ENCODE data around the gene RAMP3. TPM values are rescaled to one million over a fixed set of nuclear protein-coding genes. Genes with fewer than 3 reads are reported as not detected.
A peak's percentile ranks its signal among the peaks of the same experiment; 100 is the strongest.
"Not testable (repeated sequence)": the region's sequence is repeated elsewhere in the genome, so short reads cannot be mapped to it uniquely, and the experiment has no call there.

The RAMP3 gene
- total RNA-seq, 1 experiment from 2014 or later: 0.31 TPM

- no peak for DNase-seq
- Histone ChIP-seq H3K27me3 (ENCODE audit: control insufficient read depth, insufficient read depth, low read length) (no peaks in the 10 kb centered on the region), H3K36me3 (replicated peaks; ENCODE audit: control insufficient read depth, insufficient read depth, low read length) (no peaks in the 10 kb centered on the region), H3K4me3 (ENCODE audit: insufficient read depth, low read depth, low read length) (no peak overlapping the region)
Observed at GRCh38 chr7:45197461-45197860, 39.9 kb downstream of the RAMP3 start.

GRCh38 chr7:45198986-45199385, 41.4 kb downstream of the RAMP3 start:
- H3K4me3 ChIP-seq (ENCODE audit: insufficient read depth, low read depth, low read length): no peak overlapping the region
- no peaks in the 10 kb centered on the region for H3K36me3 ChIP-seq (replicated peaks; ENCODE audit: control insufficient read depth, insufficient read depth, low read length)
- no peaks in the 10 kb centered on the region for H3K27me3 ChIP-seq (ENCODE audit: control insufficient read depth, insufficient read depth, low read length)
- no peak for DNase-seq

- no peaks in the 10 kb centered on the region for H3K27me3 ChIP-seq (ENCODE audit: control insufficient read depth, insufficient read depth, low read length)
- no peaks in the 10 kb centered on the region for H3K36me3 ChIP-seq (replicated peaks; ENCODE audit: control insufficient read depth, insufficient read depth, low read length)
- DNase-seq: no peak
- H3K4me3 ChIP-seq (ENCODE audit: insufficient read depth, low read depth, low read length): no peak overlapping the region
Observed at GRCh38 chr7:45199506-45199905, 41.9 kb downstream of the RAMP3 start.

GRCh38 chr7:45202625-45203024, 45.0 kb downstream of the RAMP3 start:
- Histone ChIP-seq H3K36me3 (replicated peaks; ENCODE audit: control insufficient read depth, insufficient read depth, low read length) (no peaks in the 10 kb centered on the region), H3K4me3 (ENCODE audit: insufficient read depth, low read depth, low read length) (no peak overlapping the region), H3K27me3 (ENCODE audit: control insufficient read depth, insufficient read depth, low read length) (no peaks in the 10 kb centered on the region)
- peak; percentile 50 for DNase-seq

- Histone ChIP-seq H3K4me3 (ENCODE audit: insufficient read depth, low read depth, low read length) (no peak overlapping the region), H3K36me3 (replicated peaks; ENCODE audit: control insufficient read depth, insufficient read depth, low read length) (no peaks in the 10 kb centered on the region), H3K27me3 (ENCODE audit: control insufficient read depth, insufficient read depth, low read length) (no peaks in the 10 kb centered on the region)
- peak; percentile 10 for DNase-seq
Observed at GRCh38 chr7:45203036-45203435, 45.4 kb downstream of the RAMP3 start.

GRCh38 chr7:45203459-45203858, 45.9 kb downstream of the RAMP3 start:
- H3K4me3 ChIP-seq (ENCODE audit: insufficient read depth, low read depth, low read length): no peak overlapping the region
- H3K27me3 ChIP-seq (ENCODE audit: control insufficient read depth, insufficient read depth, low read length): no peaks in the 10 kb centered on the region
- DNase-seq: no peak
- H3K36me3 ChIP-seq (replicated peaks; ENCODE audit: control insufficient read depth, insufficient read depth, low read length): no peaks in the 10 kb centered on the region

GRCh38 chr7:45203936-45204445, 46.4 kb downstream of the RAMP3 start:
- Histone ChIP-seq H3K27me3 (ENCODE audit: control insufficient read depth, insufficient read depth, low read length) (no peaks in the 10 kb centered on the region), H3K4me3 (ENCODE audit: insufficient read depth, low read depth, low read length) (no peak overlapping the region), H3K36me3 (replicated peaks; ENCODE audit: control insufficient read depth, insufficient read depth, low read length) (no peaks in the 10 kb centered on the region)
- no peak for DNase-seq

- H3K36me3 ChIP-seq (replicated peaks; ENCODE audit: control insufficient read depth, insufficient read depth, low read length); H3K4me3 ChIP-seq (ENCODE audit: insufficient read depth, low read depth, low read length); H3K27me3 ChIP-seq (ENCODE audit: control insufficient read depth, insufficient read depth, low read length); DNase-seq: not testable (repeated sequence)
Observed at GRCh38 chr7:45206266-45206665, 48.7 kb downstream of the RAMP3 start.

- H3K27me3 ChIP-seq (ENCODE audit: control insufficient read depth, insufficient read depth, low read length); DNase-seq; H3K4me3 ChIP-seq (ENCODE audit: insufficient read depth, low read depth, low read length); H3K36me3 ChIP-seq (replicated peaks; ENCODE audit: control insufficient read depth, insufficient read depth, low read length): not testable (repeated sequence)
Observed at GRCh38 chr7:45209909-45210308, 52.3 kb downstream of the RAMP3 start.

- H3K36me3 ChIP-seq (replicated peaks; ENCODE audit: control insufficient read depth, insufficient read depth, low read length): no peaks in the 10 kb centered on the region
- no peak overlapping the region for H3K4me3 ChIP-seq (ENCODE audit: insufficient read depth, low read depth, low read length)
- no peaks in the 10 kb centered on the region for H3K27me3 ChIP-seq (ENCODE audit: control insufficient read depth, insufficient read depth, low read length)
- no peak for DNase-seq
Observed at GRCh38 chr7:45211066-45211465, 53.5 kb downstream of the RAMP3 start.

GRCh38 chr7:45211958-45212357, 54.4 kb downstream of the RAMP3 start:
- no peaks in the 10 kb centered on the region for H3K36me3 ChIP-seq (replicated peaks; ENCODE audit: control insufficient read depth, insufficient read depth, low read length)
- no peak for DNase-seq
- no peaks in the 10 kb centered on the region for H3K27me3 ChIP-seq (ENCODE audit: control insufficient read depth, insufficient read depth, low read length)
- H3K4me3 ChIP-seq (ENCODE audit: insufficient read depth, low read depth, low read length): no peak overlapping the region

GRCh38 chr7:45212606-45213005, 55.0 kb downstream of the RAMP3 start:
- Histone ChIP-seq H3K36me3 (replicated peaks; ENCODE audit: control insufficient read depth, insufficient read depth, low read length) (no peaks in the 10 kb centered on the region), H3K4me3 (ENCODE audit: insufficient read depth, low read depth, low read length) (no peak overlapping the region), H3K27me3 (ENCODE audit: control insufficient read depth, insufficient read depth, low read length) (no peaks in the 10 kb centered on the region)
- no peak for DNase-seq

GRCh38 chr7:45215601-45216062, 58.0 kb downstream of the RAMP3 start:
- no peak overlapping the region for H3K4me3 ChIP-seq (ENCODE audit: insufficient read depth, low read depth, low read length)
- no peak for DNase-seq
- no peaks in the 10 kb centered on the region for H3K36me3 ChIP-seq (replicated peaks; ENCODE audit: control insufficient read depth, insufficient read depth, low read length)
- H3K27me3 ChIP-seq (ENCODE audit: control insufficient read depth, insufficient read depth, low read length): no peaks in the 10 kb centered on the region

GRCh38 chr7:45216181-45216580, 58.6 kb downstream of the RAMP3 start:
- DNase-seq: no peak
- H3K36me3 ChIP-seq (replicated peaks; ENCODE audit: control insufficient read depth, insufficient read depth, low read length): no peaks in the 10 kb centered on the region
- no peak overlapping the region for H3K4me3 ChIP-seq (ENCODE audit: insufficient read depth, low read depth, low read length)
- H3K27me3 ChIP-seq (ENCODE audit: control insufficient read depth, insufficient read depth, low read length): no peaks in the 10 kb centered on the region

- no peak for DNase-seq
- Histone ChIP-seq H3K27me3 (ENCODE audit: control insufficient read depth, insufficient read depth, low read length) (no peaks in the 10 kb centered on the region), H3K36me3 (replicated peaks; ENCODE audit: control insufficient read depth, insufficient read depth, low read length) (no peaks in the 10 kb centered on the region), H3K4me3 (ENCODE audit: insufficient read depth, low read depth, low read length) (no peak overlapping the region)
Observed at GRCh38 chr7:45216622-45217165, 59.1 kb downstream of the RAMP3 start.

GRCh38 chr7:45217358-45217757, 59.8 kb downstream of the RAMP3 start:
- no peaks in the 10 kb centered on the region for H3K36me3 ChIP-seq (replicated peaks; ENCODE audit: control insufficient read depth, insufficient read depth, low read length)
- DNase-seq: peak; percentile 77
- H3K27me3 ChIP-seq (ENCODE audit: control insufficient read depth, insufficient read depth, low read length): no peaks in the 10 kb centered on the region
- no peak overlapping the region for H3K4me3 ChIP-seq (ENCODE audit: insufficient read depth, low read depth, low read length)
